H9 (cell line): ENCODE data around the gene PTPRQ. TPM values are rescaled to one million over a fixed set of nuclear protein-coding genes. Genes with fewer than 3 reads are reported as not detected.

ENCODE experiments used
- DNase-seq: peaks from one replicate; pipeline ENCODE4 v3.0.0-alpha.2; 2017
- H2AFZ ChIP-seq: one replicate; pipeline ENCODE4 v1.6.1; 2013; ENCODE audit warnings: mild to moderate bottlenecking, low read length, control low read depth, moderate library complexity
- H2AK5ac ChIP-seq: 2 replicates; pipeline ENCODE4 v1.6.1; 2013; ENCODE audit warnings: low read length, control low read depth, mixed read lengths; ENCODE audit not compliant: insufficient read length
- H2BK120ac ChIP-seq: one replicate; pipeline ENCODE4 v1.6.1; 2013; ENCODE audit warnings: low read depth, mild to moderate bottlenecking, low read length, control low read depth, inconsistent platforms; ENCODE audit not compliant: poor library complexity, severe bottlenecking
- H2BK12ac ChIP-seq: 2 replicates; pipeline ENCODE4 v1.6.1; 2013; ENCODE audit warnings: low read length, control low read depth, mixed read lengths, low read depth; ENCODE audit not compliant: insufficient read length
- H2BK15ac ChIP-seq: 2 replicates; pipeline ENCODE4 v1.6.1; 2013; ENCODE audit warnings: low read depth, low read length, control low read depth
- H2BK20ac ChIP-seq: one replicate; pipeline ENCODE4 v1.6.1; 2013; ENCODE audit warnings: low read depth, mild to moderate bottlenecking, low read length, control low read depth, inconsistent platforms; ENCODE audit not compliant: poor library complexity, severe bottlenecking
- H2BK5ac ChIP-seq: 2 replicates; pipeline ENCODE4 v1.6.1; 2013; ENCODE audit warnings: low read length, control low read depth, mixed read lengths; ENCODE audit not compliant: insufficient read length
- H3K14ac ChIP-seq: 2 replicates; pipeline ENCODE4 v1.6.1; 2013; ENCODE audit warnings: low read length, control low read depth; ENCODE audit not compliant: insufficient read depth
- H3K18ac ChIP-seq: 2 replicates; pipeline ENCODE4 v1.6.1; 2013; ENCODE audit warnings: low read depth, mild to moderate bottlenecking, mixed read lengths, low read length, control low read depth; ENCODE audit not compliant: insufficient read length
- H3K23ac ChIP-seq: 2 replicates; pipeline ENCODE4 v1.6.1; 2013; ENCODE audit warnings: low read length, control low read depth, mixed read lengths, low read depth; ENCODE audit not compliant: insufficient read length
- H3K23me2 ChIP-seq: 2 replicates; pipeline ENCODE4 v1.6.1; 2013; ENCODE audit warnings: low read depth, mild to moderate bottlenecking, mixed read lengths, low read length, control low read depth; ENCODE audit not compliant: insufficient read length, poor library complexity, severe bottlenecking
- H3K27ac ChIP-seq: 2 replicates; pipeline ENCODE4 v1.5.1; 2013; ENCODE audit warnings: low read length, control low read depth, mixed read lengths, low read depth; ENCODE audit not compliant: insufficient read length
- H3K27me3 ChIP-seq: 2 replicates; pipeline ENCODE4 v1.6.1; 2013; ENCODE audit warnings: low read length, control low read depth, inconsistent platforms; ENCODE audit not compliant: insufficient read depth
- H3K4ac ChIP-seq: 2 replicates; pipeline ENCODE4 v1.6.1; 2013; ENCODE audit warnings: low read depth, mild to moderate bottlenecking, control low read depth, inconsistent platforms, low read length, moderate library complexity
- H3K4me1 ChIP-seq: 2 replicates; pipeline ENCODE4 v1.6.1; 2013; ENCODE audit warnings: low read length, control low read depth, inconsistent platforms; ENCODE audit not compliant: insufficient read depth
- H3K4me2 ChIP-seq: 2 replicates; pipeline ENCODE4 v1.6.1; 2013; ENCODE audit warnings: low read length, control low read depth, mixed read lengths; ENCODE audit not compliant: insufficient read length, insufficient read depth
- H3K56ac ChIP-seq: 2 replicates; pipeline ENCODE4 v1.6.1; 2013; ENCODE audit warnings: low read depth, mild to moderate bottlenecking, mixed read lengths, low read length, control low read depth; ENCODE audit not compliant: insufficient read length
- H3K79me1 ChIP-seq: 2 replicates; pipeline ENCODE4 v1.6.1; 2013; ENCODE audit warnings: low read depth, mild to moderate bottlenecking, moderate library complexity, low read length, control low read depth, inconsistent platforms; ENCODE audit not compliant: insufficient read depth, poor library complexity, severe bottlenecking
- H3K79me2 ChIP-seq: 2 replicates; pipeline ENCODE4 v1.6.1; 2013; ENCODE audit warnings: low read length, control low read depth, inconsistent platforms; ENCODE audit not compliant: insufficient read depth
- H3K9ac ChIP-seq: 2 replicates; pipeline ENCODE4 v1.6.1; 2013; ENCODE audit warnings: low read length, control low read depth, mixed read lengths; ENCODE audit not compliant: insufficient read length; ENCODE audit errors: extremely low read depth
- H3K9me3 ChIP-seq: one replicate; pipeline ENCODE4 v1.6.1; 2013; ENCODE audit warnings: low read depth, low read length, inconsistent platforms; ENCODE audit not compliant: control insufficient read depth
- H3T11ph ChIP-seq: one replicate; pipeline ENCODE4 v1.6.1; 2013; ENCODE audit warnings: mild to moderate bottlenecking, low read length, control low read depth, inconsistent platforms
- H4K20me1 ChIP-seq: one replicate; pipeline ENCODE4 v1.6.1; 2013; ENCODE audit not compliant: control insufficient read depth, insufficient read length, insufficient read depth
- H4K5ac ChIP-seq: 2 replicates; pipeline ENCODE4 v1.6.1; 2013; ENCODE audit warnings: low read depth, mild to moderate bottlenecking, mixed read lengths, low read length, control low read depth; ENCODE audit not compliant: insufficient read length
- H4K8ac ChIP-seq: replicated peaks from 2 replicates; pipeline ENCODE4 v1.6.1; 2013; ENCODE audit warnings: low read length, control low read depth, mixed read lengths, low read depth; ENCODE audit not compliant: insufficient read length
- H4K91ac ChIP-seq: 2 replicates; pipeline ENCODE4 v1.6.1; 2013; ENCODE audit warnings: low read depth, mild to moderate bottlenecking, moderate library complexity, mixed read lengths, low read length, control low read depth; ENCODE audit not compliant: insufficient read length
- H3K27ac Mint-ChIP-seq, 3 experiments: 2 replicates in 2 of 3; 3 replicates in 1 of 3; pipeline ENCODE4 v1.8.0; 2020 to 2021; ENCODE audit warnings: mixed read lengths in 3 of 3, mild to moderate bottlenecking in 1 of 3, moderate library complexity in 1 of 3
- H3K27me3 Mint-ChIP-seq: 2 replicates; pipeline ENCODE4 v1.8.0; 2021; ENCODE audit warnings: low read depth, mild to moderate bottlenecking, moderate library complexity, mixed read lengths
- H3K36me3 Mint-ChIP-seq, 3 experiments: 2 replicates in 2 of 3; 3 replicates in 1 of 3; pipeline ENCODE4 v1.8.0; 2020 to 2021; ENCODE audit warnings: low read depth in 3 of 3, mixed read lengths in 3 of 3; ENCODE audit not compliant: insufficient read depth in 1 of 3
- H3K4me1 Mint-ChIP-seq, 2 experiments: 2 replicates each; pipeline ENCODE4 v1.8.0; 2020; ENCODE audit warnings: mixed read lengths in 2 of 2
- H3K4me3 Mint-ChIP-seq, 2 experiments: 2 replicates in 1 of 2; 3 replicates in 1 of 2; pipeline ENCODE4 v1.8.0; 2020 to 2021; ENCODE audit warnings: mild to moderate bottlenecking in 2 of 2, mixed read lengths in 2 of 2, moderate library complexity in 1 of 2
- H3K9me3 Mint-ChIP-seq, 2 experiments: 2 replicates in 1 of 2; 3 replicates in 1 of 2; pipeline ENCODE4 v1.8.0; 2020; ENCODE audit warnings: mild to moderate bottlenecking in 2 of 2, mixed read lengths in 2 of 2, moderate library complexity in 1 of 2
- CTCF ChIP-seq: fragments of 200-600 bp; sonication (generic); conservative IDR thresholded peaks from 3 replicates; pipeline ENCODE4 v1.8.0; 2021; ENCODE audit warnings: antibody characterized with exemption, mild to moderate bottlenecking
- WGBS: extraction: QIAGEN DNeasy Blood & Tissue Kit; methylation state at CpG from one replicate; pipeline ENCODE4 v1.1.7; 2013; ENCODE audit warnings: missing lambda C conversion rate, low lambda C conversion rate, mixed read lengths; ENCODE audit not compliant: insufficient read length; ENCODE audit errors: extremely low coverage; 5-methylcytosine and 5-hydroxymethylcytosine counted together
- total RNA-seq: library from RNA; stranded (reverse); gene quantifications from 2 replicates; pipeline ENCODE4 v1.2.1, GENCODE V29; 2021

The PTPRQ gene
- total RNA-seq, 1 experiment from 2014 or later: not detected

- H2BK120ac ChIP-seq: no peak overlapping the region
- no peak for DNase-seq
- no peak overlapping the region for H2BK12ac ChIP-seq
- no CpG with 5 or more reads among the region's 1 CpG for WGBS
- no peak overlapping the region for H2AK5ac ChIP-seq
- H3K36me3 Mint-ChIP-seq: no peaks in the 10 kb centered on the region
- H3K4me1 Mint-ChIP-seq: no peaks in the 10 kb centered on the region
- H3K9me3 ChIP-seq: no peaks in the 10 kb centered on the region
- no peaks in the 10 kb centered on the region for H3K4me1 ChIP-seq
- no peak overlapping the region for H3K18ac ChIP-seq
- H2BK5ac ChIP-seq: no peak overlapping the region
- H3K9ac ChIP-seq: no peak overlapping the region
- H2BK15ac ChIP-seq: no peak overlapping the region
- H4K8ac ChIP-seq: no peak overlapping the region
- no peaks in the 10 kb centered on the region for H3K9me3 Mint-ChIP-seq
- H3K79me2 ChIP-seq: no peaks in the 10 kb centered on the region
- H3K27ac ChIP-seq: no peak overlapping the region
- no peak overlapping the region for H3K14ac ChIP-seq
- H3T11ph ChIP-seq: no peak overlapping the region
- no peak overlapping the region for H3K4me3 Mint-ChIP-seq
- H3K4me2 ChIP-seq: no peak overlapping the region
- H3K27me3 Mint-ChIP-seq: no peaks in the 10 kb centered on the region
- H3K79me1 ChIP-seq: no peaks in the 10 kb centered on the region
- H3K23me2 ChIP-seq: no peaks in the 10 kb centered on the region
- no peaks in the 10 kb centered on the region for H4K20me1 ChIP-seq
- no peaks in the 10 kb centered on the region; the same call in 1 of the 2 replicates for H3K27me3 ChIP-seq
- TF ChIP-seq CTCF: no peak
- H3K4ac ChIP-seq: no peak overlapping the region
- no peak overlapping the region for H3K27ac Mint-ChIP-seq
- H4K91ac ChIP-seq: no peak overlapping the region
- H3K23ac ChIP-seq: no peak overlapping the region
- H2AFZ ChIP-seq: no peak overlapping the region
- H3K56ac ChIP-seq: no peak overlapping the region
- no peak overlapping the region for H4K5ac ChIP-seq
- no peak overlapping the region for H2BK20ac ChIP-seq
Observed at GRCh38 chr12:80551897-80552296, 107.9 kb downstream of the PTPRQ start.
